ENCODE measurements around the gene COPS8.
A peak's percentile ranks its signal among the peaks of the same experiment; 100 is the strongest.

COPS8 gene

DNA sequence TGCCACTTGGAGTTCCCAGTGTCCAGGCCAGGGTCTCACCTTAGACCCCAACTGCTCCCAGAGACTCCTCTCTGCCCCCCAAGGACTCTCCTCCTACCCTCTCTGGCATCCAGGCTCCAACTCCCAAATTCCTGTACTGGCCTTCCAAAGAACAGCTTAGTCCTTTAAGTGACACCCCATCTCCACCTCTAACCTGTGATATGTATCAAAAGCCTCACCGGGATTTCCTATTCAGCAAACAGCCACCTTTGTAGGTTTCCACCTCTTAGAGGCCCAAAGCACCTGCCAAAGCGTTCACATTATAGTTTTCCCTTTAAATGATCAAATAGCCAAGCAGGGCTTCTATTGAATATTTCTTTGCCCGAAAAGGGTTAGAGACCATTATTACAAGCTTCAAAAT lies 2.7 kb upstream of the COPS8 start:
- no peak overlapping the region for H3K27ac Mint-ChIP-seq
- ATAC-seq = no peak
- no peaks in the 10 kb centered on the region for H3K27me3 Mint-ChIP-seq
- no peaks in the 10 kb centered on the region for H3K36me3 Mint-ChIP-seq
- no peak overlapping the region for H3K4me3 Mint-ChIP-seq
- H3K9me3 Mint-ChIP-seq = no peaks in the 10 kb centered on the region
- peaks cover 11% of the 10 kb centered on the region for H3K4me1 Mint-ChIP-seq

GRCh38 chr2:237084444-237084843 lies 1.2 kb upstream of the COPS8 start:
- H3K36me3 Mint-ChIP-seq = no peaks in the 10 kb centered on the region
- H3K27ac Mint-ChIP-seq = peak overlapping the region; percentile 96
- no peaks in the 10 kb centered on the region for H3K27me3 Mint-ChIP-seq
- no peaks in the 10 kb centered on the region for H3K9me3 Mint-ChIP-seq
- peaks cover 11% of the 10 kb centered on the region for H3K4me1 Mint-ChIP-seq
- H3K4me3 Mint-ChIP-seq = peak overlapping the region; percentile 96
- ATAC-seq = no peak

GRCh38 chr2:237090906-237091305 lies 5.2 kb downstream of the COPS8 start:
- H3K27me3 Mint-ChIP-seq = no peaks in the 10 kb centered on the region
- no peak for ATAC-seq
- no peak overlapping the region for H3K27ac Mint-ChIP-seq

GRCh38 chr2:237091779-237092436 lies 6.2 kb downstream of the COPS8 start:
- no peak for ATAC-seq
- Mint-ChIP-seq H3K27ac (no peak overlapping the region), H3K4me1 (peaks cover 8% of the 10 kb centered on the region), H3K27me3 (no peaks in the 10 kb centered on the region), H3K36me3 (peaks cover 40% of the 10 kb centered on the region), H3K9me3 (no peaks in the 10 kb centered on the region), H3K4me3 (no peak overlapping the region)

More at GRCh38 chr2:237090906-237091305, 5.2 kb downstream of the COPS8 start:
- no peak overlapping the region for H3K4me3 Mint-ChIP-seq
- H3K4me1 Mint-ChIP-seq = peaks cover 13% of the 10 kb centered on the region
- H3K9me3 Mint-ChIP-seq = no peaks in the 10 kb centered on the region
- H3K36me3 Mint-ChIP-seq = peaks cover 30% of the 10 kb centered on the region

DNA sequence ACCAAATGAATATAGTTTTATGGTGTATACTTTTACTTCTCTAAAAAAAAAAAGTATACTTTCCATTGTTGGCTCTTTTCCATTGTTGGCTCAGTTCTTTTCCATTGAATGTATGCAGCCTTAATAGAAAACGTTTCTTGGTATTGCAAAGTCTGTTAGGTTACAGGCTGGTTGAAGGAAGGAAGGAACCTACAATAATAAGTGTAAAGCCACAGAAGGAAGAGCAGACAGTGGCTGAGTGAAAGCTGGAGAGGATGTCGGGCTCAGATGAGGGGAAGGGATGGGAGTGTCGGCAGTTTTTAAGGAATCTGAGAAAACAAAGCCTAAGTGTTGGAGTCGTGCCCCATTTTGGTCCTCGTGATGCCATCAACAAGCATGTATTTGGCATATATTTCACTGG lies 6.8 kb downstream of the COPS8 start:
- Mint-ChIP-seq H3K27ac (no peak overlapping the region), H3K27me3 (no peaks in the 10 kb centered on the region), H3K4me3 (no peak overlapping the region), H3K9me3 (no peaks in the 10 kb centered on the region), H3K36me3 (peaks cover 45% of the 10 kb centered on the region), H3K4me1 (peaks cover 8% of the 10 kb centered on the region)
- ATAC-seq = no peak

DNA sequence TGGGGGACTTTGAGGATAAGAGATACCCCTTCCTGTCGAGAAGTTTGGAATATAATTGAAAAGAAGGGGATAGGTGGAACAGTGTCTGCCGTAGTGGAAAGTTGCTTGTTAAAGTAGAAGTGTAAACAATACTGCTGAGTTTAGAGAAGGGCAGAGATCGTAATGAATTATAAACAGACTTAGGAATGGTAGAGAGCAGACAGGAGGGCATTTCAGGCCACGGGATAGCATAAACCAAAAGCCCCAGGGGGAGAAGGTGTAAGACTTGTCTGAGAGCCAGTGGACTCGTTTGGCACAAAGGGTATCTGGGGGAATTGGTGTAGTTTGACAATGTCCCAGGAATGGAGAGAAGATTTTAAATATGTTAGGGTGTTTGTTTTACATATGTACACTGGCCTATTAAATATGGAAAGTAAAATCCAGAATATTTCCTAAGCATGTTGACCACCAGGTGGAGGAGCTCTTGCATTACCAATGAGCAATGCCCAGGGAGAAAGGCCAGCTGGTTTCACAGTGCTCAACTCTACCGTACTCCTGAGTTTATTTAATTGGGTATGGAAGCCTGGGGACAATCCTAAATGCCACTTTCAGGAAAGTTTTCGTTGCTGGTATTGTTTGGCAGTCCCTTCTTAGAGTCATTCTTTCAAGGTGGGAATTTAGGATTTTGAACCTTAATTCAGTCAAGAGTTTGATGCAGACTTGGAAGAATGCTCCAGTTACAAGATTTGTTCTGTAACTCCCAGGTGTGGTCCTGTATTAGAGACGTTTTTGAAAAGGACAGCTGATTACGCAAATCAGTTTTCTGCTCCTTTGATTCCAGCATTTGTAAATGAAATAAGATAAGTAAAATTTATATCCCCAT lies 7.5 kb downstream of the COPS8 start:
- no peak for ATAC-seq
- Mint-ChIP-seq H3K27ac (no peak overlapping the region), H3K36me3 (peaks cover 49% of the 10 kb centered on the region), H3K4me3 (no peak overlapping the region), H3K4me1 (peaks cover 8% of the 10 kb centered on the region), H3K9me3 (no peaks in the 10 kb centered on the region), H3K27me3 (no peaks in the 10 kb centered on the region)

GRCh38 chr2:237096201-237096600 lies 10.5 kb downstream of the COPS8 start:
- no peaks in the 10 kb centered on the region for H3K27me3 Mint-ChIP-seq
- peaks cover 72% of the 10 kb centered on the region for H3K36me3 Mint-ChIP-seq
- no peak for ATAC-seq
- H3K4me3 Mint-ChIP-seq = no peak overlapping the region
- no peaks in the 10 kb centered on the region for H3K9me3 Mint-ChIP-seq
- H3K27ac Mint-ChIP-seq = no peak overlapping the region
- peaks cover 8% of the 10 kb centered on the region for H3K4me1 Mint-ChIP-seq

GRCh38 chr2:237096911-237097310 lies 11.2 kb downstream of the COPS8 start:
- no peaks in the 10 kb centered on the region for H3K27me3 Mint-ChIP-seq
- ATAC-seq = no peak
- peaks cover 8% of the 10 kb centered on the region for H3K4me1 Mint-ChIP-seq
- H3K27ac Mint-ChIP-seq = no peak overlapping the region
- no peaks in the 10 kb centered on the region for H3K9me3 Mint-ChIP-seq
- peaks cover 79% of the 10 kb centered on the region for H3K36me3 Mint-ChIP-seq
- H3K4me3 Mint-ChIP-seq = no peak overlapping the region

GRCh38 chr2:237097326-237097910 lies 11.7 kb downstream of the COPS8 start:
- no peak overlapping the region for H3K4me3 Mint-ChIP-seq
- H3K27ac Mint-ChIP-seq = no peak overlapping the region
- peaks cover 75% of the 10 kb centered on the region for H3K36me3 Mint-ChIP-seq
- H3K27me3 Mint-ChIP-seq = no peaks in the 10 kb centered on the region
- ATAC-seq = no peak
- no peaks in the 10 kb centered on the region for H3K9me3 Mint-ChIP-seq
- H3K4me1 Mint-ChIP-seq = peaks cover 7% of the 10 kb centered on the region

DNA sequence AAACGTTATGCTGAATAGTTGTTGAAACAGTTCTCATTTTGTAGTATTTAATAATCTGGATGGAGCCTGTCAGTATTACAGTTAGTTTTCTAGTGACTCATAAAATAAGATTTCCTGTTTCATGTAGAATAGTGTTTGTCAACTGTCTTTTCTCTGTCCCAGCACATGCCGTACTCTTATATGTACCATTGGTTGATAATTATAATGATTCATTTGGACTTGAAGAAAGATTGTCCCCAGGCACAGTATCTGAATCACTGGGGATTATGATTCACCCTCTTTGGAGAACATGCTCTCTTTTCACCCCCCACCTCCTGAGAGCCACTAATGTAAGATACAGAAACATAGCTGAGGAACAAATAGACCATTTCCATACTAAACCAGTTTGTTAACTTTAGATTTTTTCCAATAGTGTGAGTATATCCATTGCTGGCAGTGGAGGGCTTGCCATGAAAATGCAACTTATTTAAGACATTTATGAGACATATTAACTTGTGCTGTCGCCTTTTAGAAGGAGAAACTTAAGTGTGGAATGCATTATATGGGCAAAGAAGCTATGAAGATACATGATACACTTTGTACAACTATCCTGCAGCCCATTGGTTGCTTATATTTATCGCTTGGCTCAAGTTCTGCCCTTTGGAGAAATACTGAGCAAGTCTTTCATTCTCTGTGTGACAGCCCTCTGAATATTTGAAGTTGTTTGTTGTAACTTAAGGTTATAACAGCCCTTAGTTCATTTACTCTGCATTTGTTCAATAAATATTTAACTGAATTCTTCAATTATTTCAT lies 12.4 kb downstream of the COPS8 start:
- ATAC-seq = no peak
- Mint-ChIP-seq H3K9me3 (no peaks in the 10 kb centered on the region), H3K27me3 (no peaks in the 10 kb centered on the region), H3K27ac (no peak overlapping the region), H3K4me3 (no peak overlapping the region), H3K36me3 (peaks cover 75% of the 10 kb centered on the region), H3K4me1 (peaks cover under 1% of the 10 kb centered on the region)

- H3K4me3 Mint-ChIP-seq = no peak overlapping the region
- no peaks in the 10 kb centered on the region for H3K4me1 Mint-ChIP-seq
- H3K9me3 Mint-ChIP-seq = no peaks in the 10 kb centered on the region
- peaks cover 79% of the 10 kb centered on the region for H3K36me3 Mint-ChIP-seq
- H3K27ac Mint-ChIP-seq = no peak overlapping the region
- H3K27me3 Mint-ChIP-seq = no peaks in the 10 kb centered on the region
- no peak for ATAC-seq
Measured at GRCh38 chr2:237099804-237100203, 14.1 kb downstream of the COPS8 start.

- Mint-ChIP-seq H3K36me3 (peaks cover 90% of the 10 kb centered on the region), H3K9me3 (no peaks in the 10 kb centered on the region), H3K27ac (no peak overlapping the region), H3K27me3 (no peaks in the 10 kb centered on the region), H3K4me3 (no peak overlapping the region), H3K4me1 (no peaks in the 10 kb centered on the region)
- no peak for ATAC-seq
Measured at GRCh38 chr2:237101118-237101979, 15.7 kb downstream of the COPS8 start.

GRCh38 chr2:237102428-237102827 lies 16.7 kb downstream of the COPS8 start:
- H3K4me3 Mint-ChIP-seq = no peak overlapping the region
- H3K27ac Mint-ChIP-seq = no peak overlapping the region
- ATAC-seq = no peak
- peaks cover 90% of the 10 kb centered on the region for H3K36me3 Mint-ChIP-seq
- H3K9me3 Mint-ChIP-seq = peaks cover 2% of the 10 kb centered on the region
- H3K4me1 Mint-ChIP-seq = no peaks in the 10 kb centered on the region
- H3K27me3 Mint-ChIP-seq = no peaks in the 10 kb centered on the region

- Mint-ChIP-seq H3K4me3 (no peak overlapping the region), H3K36me3 (peaks cover 50% of the 10 kb centered on the region), H3K27ac (no peak overlapping the region), H3K4me1 (no peaks in the 10 kb centered on the region), H3K27me3 (no peaks in the 10 kb centered on the region), H3K9me3 (peaks cover 22% of the 10 kb centered on the region)
- ATAC-seq = no peak
Measured at GRCh38 chr2:237109421-237109934, 23.8 kb downstream of the COPS8 start.
